GM21515 (cell line): Measurements from ENCODE around the gene SH3BP4.

Source experiments
- ATAC-seq: cut with Tn5 transposase; IDR thresholded peaks from one replicate; pipeline ENCODE4 v1.9.1; 2021; ENCODE audit not compliant: unreplicated experiment

SH3BP4 gene

GRCh38 chr2:234996069-234996940 lies 44.5 kb downstream of the SH3BP4 start:
- no peak for ATAC-seq

- ATAC-seq, result no peak
These were observed 45.1 kb downstream of the SH3BP4 start for GRCh38 chr2:234996941-234997270.

GRCh38 chr2:234997389-234997788 lies 45.6 kb downstream of the SH3BP4 start:
- ATAC-seq, result no peak

- no peak for ATAC-seq
These were observed 46.8 kb downstream of the SH3BP4 start for GRCh38 chr2:234998404-234999211.

- ATAC-seq, result no peak
These were observed 48.1 kb downstream of the SH3BP4 start for GRCh38 chr2:234999740-235000425.

- ATAC-seq, result no peak
These were observed 48.8 kb downstream of the SH3BP4 start for GRCh38 chr2:235000426-235001236.

- ATAC-seq, result no peak
These were observed 49.7 kb downstream of the SH3BP4 start for GRCh38 chr2:235001237-235002133.

- no peak for ATAC-seq
These were observed 50.6 kb downstream of the SH3BP4 start for GRCh38 chr2:235002198-235003095.

GRCh38 chr2:235003096-235003775 lies 51.4 kb downstream of the SH3BP4 start:
- ATAC-seq, result no peak

- ATAC-seq, result no peak
These were observed 52.6 kb downstream of the SH3BP4 start for GRCh38 chr2:235004329-235004903.

GRCh38 chr2:235005023-235005422 lies 53.2 kb downstream of the SH3BP4 start:
- no peak for ATAC-seq

- ATAC-seq, result no peak
These were observed 53.9 kb downstream of the SH3BP4 start for GRCh38 chr2:235005603-235006259.

GRCh38 chr2:235006461-235006860 lies 54.6 kb downstream of the SH3BP4 start:
- no peak for ATAC-seq

- ATAC-seq, result no peak
These were observed 55.2 kb downstream of the SH3BP4 start for GRCh38 chr2:235006986-235007385.

GRCh38 chr2:235007664-235008457 lies 56.0 kb downstream of the SH3BP4 start:
- ATAC-seq, result no peak

- ATAC-seq, result no peak
These were observed 56.8 kb downstream of the SH3BP4 start for GRCh38 chr2:235008584-235009044.
